HCT116 (cell line): ENCODE results near the gene KLF3.

Experiments
- ATF3 ChIP-seq: IDR thresholded peaks from 2 replicates; pipeline ENCODE4 v1.6.1; 2012
- CEBPB ChIP-seq: IDR thresholded peaks from 2 replicates; pipeline ENCODE4 v1.6.1; 2012; ENCODE audit warnings: low read depth
- CTCF ChIP-seq, 3 experiments: fragments of 200-600 bp in 1 of 3; sonication (generic) in 1 of 3; IDR thresholded peaks in 2 of 3; conservative IDR thresholded peaks in 1 of 3; 2 replicates each; pipeline ENCODE4 v1.5.1; 2012 to 2017; ENCODE audit warnings: low read depth in 2 of 3, low read length in 2 of 3, antibody characterized with exemption in 1 of 3, borderline replicate concordance in 1 of 3, control low read depth in 1 of 3, mild to moderate bottlenecking in 1 of 3, mixed read lengths in 1 of 3, mixed run types in 1 of 3, moderate library complexity in 1 of 3; ENCODE audit not compliant: insufficient read depth in 1 of 3
- EGR1 ChIP-seq: IDR thresholded peaks from 2 replicates; pipeline ENCODE4 v1.6.1; 2012; ENCODE audit warnings: low read depth
- EZH2 ChIP-seq: fragments of 200-600 bp; sonication (generic); IDR thresholded peaks from 2 replicates; pipeline ENCODE4 v1.6.1; 2017; ENCODE audit warnings: antibody characterized with exemption, mixed run types
- MAX ChIP-seq: IDR thresholded peaks from 2 replicates; pipeline ENCODE4 v1.6.1; 2012
- POLR2A ChIP-seq: IDR thresholded peaks from 2 replicates; pipeline ENCODE4 v1.7.0; 2011; ENCODE audit warnings: borderline replicate concordance; ENCODE audit not compliant: insufficient read depth, insufficient read length; ENCODE audit errors: extremely low read depth
- POLR2AphosphoS5 ChIP-seq: IDR thresholded peaks from 2 replicates; pipeline ENCODE4 v1.6.1; 2011; ENCODE audit warnings: mild to moderate bottlenecking, low read depth, low read length, moderate library complexity
- RAD21 ChIP-seq: IDR thresholded peaks from 2 replicates; pipeline ENCODE4 v1.6.1; 2012; ENCODE audit warnings: low read depth, mild to moderate bottlenecking
- REST ChIP-seq: IDR thresholded peaks from 2 replicates; pipeline ENCODE4 v1.6.1; 2012; ENCODE audit warnings: low read depth
- SIN3A ChIP-seq: IDR thresholded peaks from 2 replicates; pipeline ENCODE4 v1.6.1; 2012; ENCODE audit warnings: low read depth
- SP1 ChIP-seq: IDR thresholded peaks from 2 replicates; pipeline ENCODE4 v1.6.1; 2012; ENCODE audit warnings: low read depth
- SRF ChIP-seq: IDR thresholded peaks from 2 replicates; pipeline ENCODE4 v1.6.1; 2012; ENCODE audit warnings: low read depth
- ZNF274 ChIP-seq: fragments of 200-500 bp; sonication (Bioruptor generic); IDR thresholded peaks from 2 replicates; pipeline ENCODE4 v1.6.1; 2014; ENCODE audit warnings: mild to moderate bottlenecking, low read depth, low read length, inconsistent platforms

- TF ChIP-seq CTCF (IDR thresholded peaks at IDR 0.05 in 2 of 3, conservative IDR thresholded peaks at IDR 0.05 in 1 of 3; ENCODE audit: borderline replicate concordance in 1 of 3, insufficient read depth in 1 of 3, low read depth in 2 of 3, low read length in 2 of 3): no peak
- TF ChIP-seq EZH2: no peak
- TF ChIP-seq POLR2AphosphoS5: no peak
- no peak for TF ChIP-seq POLR2A
- no peak for TF ChIP-seq EGR1
- no peak for TF ChIP-seq RAD21
- no peak for TF ChIP-seq SRF
- TF ChIP-seq SP1: no peak
- TF ChIP-seq ZNF274: no peak
- TF ChIP-seq MAX: no peak
- no peak for TF ChIP-seq CEBPB
- TF ChIP-seq ATF3: no peak
- TF ChIP-seq REST: no peak
- TF ChIP-seq SIN3A: no peak
Measured at GRCh38 chr4:38654273-38654672, 9.7 kb upstream of the KLF3 start.
